ENCODE measurements around the gene ACO2.

ACO2 gene

GRCh38 chr22:41479671-41480396 is 10.9 kb downstream of the ACO2 start:
- H3K27ac ChIP-seq: no peak overlapping the region
- TF ChIP-seq ZFX (IDR thresholded peaks at IDR 0.05) (no peak), CTCF (conservative IDR thresholded peaks at IDR 0.05) (no peak)

GRCh38 chr22:41480397-41480735 is 11.4 kb downstream of the ACO2 start:
- no peak overlapping the region for H3K27ac ChIP-seq
- TF ChIP-seq ZFX (IDR thresholded peaks at IDR 0.05) (no peak), CTCF (conservative IDR thresholded peaks at IDR 0.05) (no peak)

- no peak for TF ChIP-seq CTCF (conservative IDR thresholded peaks at IDR 0.05)
- TF ChIP-seq ZFX (IDR thresholded peaks at IDR 0.05): no peak
- peak overlapping the region; percentile 4 for H3K27ac ChIP-seq
Measured at GRCh38 chr22:41481131-41481830, 12.4 kb downstream of the ACO2 start.

GRCh38 chr22:41481925-41482318 is 13.0 kb downstream of the ACO2 start:
- H3K27ac ChIP-seq: no peak overlapping the region
- TF ChIP-seq CTCF (conservative IDR thresholded peaks at IDR 0.05) (no peak), ZFX (IDR thresholded peaks at IDR 0.05) (no peak)

GRCh38 chr22:41482319-41482935 is 13.5 kb downstream of the ACO2 start:
- TF ChIP-seq ZFX (IDR thresholded peaks at IDR 0.05) (no peak), CTCF (conservative IDR thresholded peaks at IDR 0.05) (no peak)
- H3K27ac ChIP-seq: no peak overlapping the region

GRCh38 chr22:41485033-41485432 is 16.1 kb downstream of the ACO2 start:
- H3K27ac ChIP-seq: no peak overlapping the region
- no peak for TF ChIP-seq CTCF (conservative IDR thresholded peaks at IDR 0.05)
- no peak for TF ChIP-seq ZFX (IDR thresholded peaks at IDR 0.05)

All from C4-2B (cell line).